Activated CD4-positive, CD25-positive, alpha-beta regulatory T cell treated with anti-CD3 and anti-CD28 coated beads, Interleukin-2, amount 50 U/mL, for 16 hours (primary cell): ENCODE results near the gene SIK1.
"Not testable (repeated sequence)": the region's sequence is repeated elsewhere in the genome, so short reads cannot be mapped to it uniquely, and the experiment has no call there.

Source experiments
- DNase-seq: peaks from one replicate; pipeline ENCODE4 v3.0.0-alpha.2; 2020; ENCODE audit warnings: low read depth, low spot score

SIK1 gene

DNA sequence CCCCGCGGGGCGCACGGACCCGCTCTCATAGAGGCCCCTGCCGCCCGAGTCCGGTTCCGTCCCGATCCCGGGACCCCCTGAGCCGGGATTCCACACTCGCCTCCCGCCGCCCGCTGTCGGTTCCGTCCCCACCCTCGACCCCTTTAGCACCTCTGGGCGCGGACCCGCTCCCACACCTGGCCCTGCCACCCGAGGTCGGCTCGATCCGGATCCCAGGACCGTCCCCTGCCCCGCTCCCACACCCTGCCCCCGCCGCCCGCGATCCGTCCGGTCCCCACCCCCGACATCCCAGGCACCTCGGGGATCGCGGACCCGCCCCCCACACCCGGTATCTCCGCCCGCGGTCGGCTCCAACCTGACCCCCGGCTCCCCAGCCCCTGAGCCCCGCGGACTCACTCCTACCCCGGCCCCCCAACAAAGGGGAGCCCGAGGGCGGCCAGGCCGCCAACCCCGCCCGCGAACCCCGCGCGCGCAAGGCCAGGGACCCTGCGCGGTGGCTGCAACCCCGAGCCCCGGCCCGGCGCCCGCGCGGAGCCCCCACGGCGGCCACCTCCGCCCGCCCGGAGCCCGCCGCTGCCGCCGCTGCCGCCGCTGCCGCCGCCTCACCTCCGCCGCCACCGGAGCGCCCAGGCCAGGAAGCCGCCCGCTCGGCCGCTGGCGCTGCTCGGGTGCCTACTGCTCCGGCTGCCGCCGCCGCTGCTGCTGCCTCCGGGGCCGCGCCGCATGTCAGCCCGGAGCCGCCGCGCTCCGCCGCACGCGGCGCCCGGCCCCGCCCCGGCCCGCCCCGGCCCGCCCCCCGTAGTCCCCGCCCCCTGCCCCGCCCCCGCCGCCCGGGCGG, at the start of gene SIK1:
Gene SIK1, minus strand, starts transcription at position 728 of the 838 bp plus-strand sequence. CDS start 953 bp downstream, outside the sequence.
- not testable (repeated sequence) for DNase-seq

DNA sequence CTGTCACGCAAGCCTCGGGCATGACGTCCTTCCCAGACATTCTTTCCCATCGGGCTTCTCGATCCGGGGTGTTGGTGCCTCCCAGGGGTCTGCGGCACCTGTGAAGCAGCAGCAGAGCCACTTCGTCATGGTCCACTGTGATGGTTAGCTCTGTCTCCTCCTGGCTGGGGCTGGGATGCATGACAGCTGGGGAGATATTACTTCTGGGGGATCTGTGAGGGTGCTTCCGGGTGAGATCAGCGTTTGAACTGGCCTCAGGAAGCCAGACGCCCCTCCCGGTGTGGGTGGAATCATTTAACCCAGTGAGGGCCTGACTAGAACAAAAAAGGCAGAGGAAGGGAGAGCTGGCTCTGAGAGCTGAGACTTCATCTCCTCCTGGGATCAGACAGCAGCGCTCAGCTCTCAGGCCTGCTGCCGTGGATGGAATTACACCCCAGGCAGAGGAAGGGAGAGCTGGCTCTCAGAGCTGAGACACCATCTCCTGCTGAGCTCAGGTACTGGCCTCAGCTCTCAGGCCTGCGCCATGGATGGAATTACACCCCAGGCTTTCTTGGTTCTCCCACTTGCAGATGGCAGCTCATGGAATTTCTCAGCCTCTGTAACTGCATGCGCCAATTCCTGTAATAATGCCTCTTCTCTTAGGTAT, 44.8 kb upstream of the SIK1 start:
- not testable (repeated sequence) for DNase-seq

DNA sequence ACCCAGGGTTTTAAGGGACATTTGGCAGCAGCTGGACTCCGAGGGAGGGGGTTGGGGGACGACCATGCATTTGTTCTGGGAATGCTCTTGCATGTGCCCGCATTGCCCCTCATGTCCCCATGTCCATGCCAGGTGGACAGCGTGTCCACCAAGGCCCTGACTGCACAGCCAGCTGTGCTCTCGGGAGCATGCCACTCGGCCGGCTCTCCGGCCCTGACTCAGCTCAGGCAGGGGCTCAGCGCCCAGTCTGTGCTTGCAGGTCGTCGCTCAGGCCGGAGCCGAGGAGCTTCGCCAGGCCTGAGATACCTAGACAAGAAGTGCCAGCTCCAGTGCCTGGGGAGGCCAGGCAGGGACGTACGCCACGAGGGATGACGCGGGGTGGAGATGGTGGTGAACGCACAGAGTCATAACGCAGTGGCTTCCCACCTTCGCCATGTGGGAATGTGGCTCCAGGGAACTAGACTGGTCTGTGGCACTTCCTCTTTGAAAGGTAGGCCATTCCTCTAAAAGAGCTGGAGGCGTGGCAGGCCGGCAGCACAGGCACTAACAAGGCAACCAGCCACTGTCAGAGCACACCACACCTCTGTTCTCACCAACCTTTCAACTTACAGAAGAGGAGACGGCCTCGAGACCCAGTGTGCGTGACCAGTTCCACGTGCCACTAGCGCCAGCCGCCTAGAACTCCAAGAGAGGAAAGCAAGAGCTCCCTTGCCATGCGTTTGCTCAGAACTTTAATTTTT, 43.0 kb upstream of the SIK1 start:
- not testable (repeated sequence) for DNase-seq

DNA sequence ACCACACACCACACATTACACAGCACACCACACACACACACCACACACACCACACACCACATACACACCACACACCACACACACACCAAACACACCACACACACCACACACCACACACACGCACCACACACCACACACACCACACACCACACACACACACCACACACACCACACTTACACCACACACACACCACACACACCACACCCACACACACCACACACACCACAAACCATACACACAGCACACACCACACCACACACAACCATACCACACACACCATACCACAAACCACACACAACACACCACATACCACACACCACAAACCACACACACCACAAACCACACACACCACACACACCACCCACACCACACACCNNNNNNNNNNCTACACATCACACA, 40.9 kb upstream of the SIK1 start:
- DNase-seq: no peak

DNA sequence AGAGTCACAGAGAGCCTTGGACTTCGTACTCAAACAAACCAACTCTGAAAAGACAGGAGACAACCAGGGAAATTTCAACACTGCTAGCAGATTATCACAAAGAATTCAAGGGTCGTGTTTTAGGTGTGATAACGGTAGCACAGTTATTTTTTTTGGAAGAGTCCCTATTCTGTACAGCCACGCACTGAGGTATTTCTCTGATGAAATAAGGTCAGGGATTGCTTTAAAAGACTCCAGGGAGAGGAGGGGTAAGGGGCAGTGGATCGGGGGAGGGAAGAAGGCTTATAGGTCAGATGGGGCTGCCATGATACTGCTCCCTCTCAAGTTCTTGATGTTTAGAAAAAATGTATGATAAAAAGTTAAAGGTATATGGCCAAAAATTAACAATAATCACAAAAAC, 38.2 kb upstream of the SIK1 start:
- DNase-seq: not testable (repeated sequence)

DNA sequence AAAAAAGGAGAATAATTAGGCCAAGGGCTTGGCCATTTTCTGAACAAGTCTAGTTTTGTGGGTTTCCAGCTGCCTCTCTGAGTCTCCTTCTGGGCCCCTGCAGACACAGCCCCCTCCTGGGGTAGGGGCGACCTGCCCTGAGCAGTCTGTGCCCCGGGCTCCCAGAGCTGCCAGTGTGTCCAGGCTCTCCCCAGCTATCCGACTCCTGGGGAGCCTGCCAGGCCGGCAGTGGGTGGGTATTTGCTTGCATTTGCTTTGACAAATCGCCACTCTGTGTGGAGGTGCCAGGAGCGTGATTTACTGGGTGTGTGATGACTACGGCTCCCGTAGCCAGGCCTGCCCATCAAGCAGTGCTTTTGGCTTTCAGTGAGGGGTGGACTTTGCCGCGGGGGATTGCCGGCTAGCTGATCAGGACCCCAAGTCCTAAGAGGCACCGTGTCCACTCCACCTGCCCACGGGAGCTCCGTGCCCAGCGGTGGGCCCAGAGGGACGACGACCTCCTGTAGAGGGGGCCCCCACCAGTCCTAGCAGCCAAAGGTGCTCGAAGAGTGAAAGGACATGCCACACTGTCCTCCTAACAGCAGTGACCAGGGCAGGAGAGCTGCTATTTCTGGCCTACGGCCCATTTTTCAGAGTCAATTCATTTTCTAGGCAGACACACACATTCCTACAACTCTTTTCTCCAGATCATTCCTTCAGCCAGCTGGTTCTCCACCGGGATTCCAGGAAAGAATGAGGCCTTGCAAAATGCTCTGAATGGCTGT, 36.7 kb upstream of the SIK1 start:
- DNase-seq: not testable (repeated sequence)

DNA sequence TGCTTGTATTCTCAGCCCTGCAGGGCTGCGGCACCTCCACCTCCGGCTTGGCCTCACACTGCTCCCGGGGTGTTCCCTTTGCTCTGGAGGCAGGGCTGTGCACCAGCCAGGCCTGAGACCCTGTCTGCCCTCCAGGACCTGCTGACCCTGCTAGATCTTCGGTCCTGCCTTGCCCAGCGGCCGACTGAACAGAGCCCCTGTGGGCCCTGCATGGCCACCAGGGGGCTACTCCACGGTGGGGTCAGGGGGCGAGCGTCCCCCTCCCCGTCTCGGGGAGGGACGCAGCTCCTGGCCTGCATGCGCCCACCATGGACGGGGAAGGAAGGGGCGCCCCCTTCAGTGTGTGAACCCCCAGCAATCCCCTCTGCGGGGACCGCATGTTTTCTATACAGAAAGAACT, 36.0 kb upstream of the SIK1 start:
- DNase-seq: not testable (repeated sequence)

DNA sequence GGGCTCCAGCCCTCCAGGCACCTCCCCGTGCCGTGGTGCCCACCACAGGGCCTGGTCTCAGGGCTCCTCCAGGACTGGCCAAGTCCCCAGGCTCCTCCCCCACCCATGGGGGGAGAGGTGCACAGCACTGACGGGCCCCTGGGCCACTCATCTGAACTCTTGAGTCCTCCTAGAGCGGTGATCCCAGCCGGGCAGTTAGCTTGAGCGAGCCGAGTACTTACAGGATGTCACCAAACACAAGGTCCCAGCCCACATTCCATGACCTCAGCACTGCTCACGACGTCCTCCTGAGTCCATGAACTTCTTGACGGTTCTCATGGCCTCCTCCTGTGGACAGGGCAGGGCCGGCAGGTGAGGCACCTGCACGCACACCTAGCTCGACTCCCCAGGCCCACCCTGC, 33.5 kb upstream of the SIK1 start:
- not testable (repeated sequence) for DNase-seq

DNA sequence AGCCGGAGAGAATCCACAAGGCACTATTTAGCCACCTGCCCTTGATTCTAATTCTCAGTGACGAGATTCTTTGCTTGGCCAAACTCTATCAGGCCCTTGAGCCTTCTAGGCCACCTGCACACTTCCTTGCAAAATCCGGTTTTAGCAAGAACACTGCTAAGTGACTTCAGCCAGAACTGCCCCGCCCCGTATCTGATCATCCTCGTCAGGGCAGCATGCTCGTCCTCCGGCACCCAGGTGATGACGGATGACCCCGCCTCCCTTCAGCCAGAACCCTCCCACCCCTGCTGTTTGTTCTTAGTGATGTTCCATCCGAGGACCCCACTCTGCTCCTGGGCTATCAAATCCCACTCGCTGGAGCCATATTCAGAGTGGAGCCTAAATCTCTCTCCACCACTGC, 32.1 kb upstream of the SIK1 start:
- DNase-seq: not testable (repeated sequence)

DNA sequence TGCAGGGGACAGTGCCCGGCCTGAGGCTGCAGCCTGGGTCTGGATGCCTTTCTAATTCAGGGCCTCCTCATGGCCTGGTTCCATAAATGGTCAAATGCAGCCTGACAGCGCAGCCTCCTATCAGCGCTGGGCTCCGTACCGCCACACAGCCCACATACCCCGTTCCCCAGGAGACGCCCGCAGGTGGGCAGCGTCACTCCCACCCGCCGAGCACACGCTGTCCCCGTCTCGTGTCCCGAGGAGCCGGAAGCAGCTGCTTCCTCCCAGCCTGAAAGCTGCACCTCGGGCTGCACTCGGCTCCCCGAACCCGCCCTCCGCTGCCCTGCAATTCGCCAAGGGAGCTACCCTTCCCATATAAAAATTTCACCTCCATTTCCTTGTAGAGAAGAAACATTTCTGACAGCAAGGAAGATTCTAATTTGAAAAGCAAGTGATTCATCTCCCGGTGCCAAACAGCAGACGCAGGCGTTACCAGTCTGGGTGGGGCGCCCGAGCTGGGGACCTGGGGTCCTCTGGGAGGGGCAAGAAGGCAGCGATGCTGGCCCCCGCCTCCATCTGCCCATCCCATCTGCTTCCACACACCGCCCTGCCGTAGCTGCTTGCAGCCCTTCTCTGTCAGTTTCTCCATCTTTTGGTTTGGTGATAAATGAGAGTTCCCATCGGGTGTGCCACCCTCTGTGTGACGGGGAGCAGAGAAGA, 29.8 kb upstream of the SIK1 start:
- not testable (repeated sequence) for DNase-seq

DNA sequence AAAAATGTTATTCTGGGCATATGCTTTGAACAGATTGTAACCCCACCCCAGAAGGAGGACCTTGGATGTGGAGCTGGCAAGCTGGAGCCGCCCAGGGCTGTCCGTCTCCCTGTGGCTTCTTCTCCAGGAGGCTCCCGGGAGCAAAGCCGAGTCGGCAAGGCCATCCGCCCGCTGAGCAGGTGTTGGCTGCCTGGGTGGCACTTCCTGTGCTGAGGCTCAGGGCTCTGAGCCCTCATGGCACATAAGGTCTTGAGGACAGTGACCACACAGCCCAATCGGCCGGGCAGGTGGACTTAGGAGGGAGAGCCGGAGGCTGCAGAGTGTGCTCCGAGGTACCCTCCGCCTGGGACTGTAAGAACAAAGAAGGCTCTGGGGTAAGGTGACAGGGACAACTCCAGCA, 28.8 kb upstream of the SIK1 start:
- not testable (repeated sequence) for DNase-seq

DNA sequence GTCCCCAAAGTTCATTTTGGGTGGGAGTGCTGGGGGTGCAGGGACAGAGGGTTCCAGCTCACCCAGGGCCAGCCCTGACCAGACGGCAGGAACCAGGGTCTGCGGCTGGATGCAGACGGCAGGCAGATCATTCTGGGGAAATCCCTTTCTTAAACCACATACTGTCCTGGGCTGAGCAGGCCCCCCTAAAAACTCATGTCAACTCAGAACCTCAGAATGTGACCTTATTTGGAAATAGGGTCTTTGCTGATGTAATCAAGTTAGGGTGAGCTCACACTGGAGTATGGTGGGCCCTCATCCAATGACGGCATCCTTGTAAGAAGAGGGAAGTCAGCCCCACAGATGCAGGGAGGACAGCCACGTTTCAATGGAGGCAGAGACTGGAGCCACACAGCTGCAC, 27.2 kb upstream of the SIK1 start:
- not testable (repeated sequence) for DNase-seq

DNA sequence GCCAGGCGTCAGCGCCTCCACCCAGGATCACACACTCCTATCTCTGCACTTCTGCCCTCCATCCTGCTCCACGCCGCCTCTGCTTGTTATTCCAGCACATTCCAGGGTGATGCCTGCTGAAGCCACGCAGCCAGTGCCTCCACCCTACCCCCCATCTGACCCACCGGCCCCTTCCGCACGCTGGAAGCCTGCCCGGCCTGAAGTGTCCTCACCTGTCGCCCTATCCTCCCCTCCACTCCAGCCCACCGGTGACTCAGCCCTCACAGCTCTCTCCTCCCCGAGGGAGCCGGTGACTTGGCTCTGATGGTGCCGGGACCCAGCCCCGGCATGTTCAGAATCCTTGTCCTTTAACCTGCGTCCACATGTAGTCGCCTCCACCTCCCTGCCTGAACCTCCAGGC, 24.9 kb upstream of the SIK1 start:
- DNase-seq: not testable (repeated sequence)

DNA sequence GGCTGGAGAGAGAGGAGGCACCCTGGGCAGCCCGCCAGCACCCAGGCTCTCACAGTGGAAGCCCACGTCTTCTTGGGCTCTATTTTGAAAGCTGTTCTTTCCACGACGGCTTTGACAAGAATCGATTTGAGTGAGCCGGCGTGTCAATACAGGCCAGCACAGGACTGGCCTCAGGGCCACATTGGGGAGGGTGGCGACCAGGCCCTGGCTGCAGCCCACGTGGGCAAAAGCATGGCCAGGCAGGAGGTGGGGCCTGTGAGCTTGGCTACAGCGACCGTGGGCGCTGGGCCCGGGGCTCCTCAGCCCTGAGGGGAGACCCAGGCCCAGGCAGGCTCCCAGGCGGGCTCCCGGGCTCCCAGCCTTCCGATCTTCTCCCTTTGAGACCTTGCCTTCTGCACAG, 23.4 kb upstream of the SIK1 start:
- not testable (repeated sequence) for DNase-seq

DNA sequence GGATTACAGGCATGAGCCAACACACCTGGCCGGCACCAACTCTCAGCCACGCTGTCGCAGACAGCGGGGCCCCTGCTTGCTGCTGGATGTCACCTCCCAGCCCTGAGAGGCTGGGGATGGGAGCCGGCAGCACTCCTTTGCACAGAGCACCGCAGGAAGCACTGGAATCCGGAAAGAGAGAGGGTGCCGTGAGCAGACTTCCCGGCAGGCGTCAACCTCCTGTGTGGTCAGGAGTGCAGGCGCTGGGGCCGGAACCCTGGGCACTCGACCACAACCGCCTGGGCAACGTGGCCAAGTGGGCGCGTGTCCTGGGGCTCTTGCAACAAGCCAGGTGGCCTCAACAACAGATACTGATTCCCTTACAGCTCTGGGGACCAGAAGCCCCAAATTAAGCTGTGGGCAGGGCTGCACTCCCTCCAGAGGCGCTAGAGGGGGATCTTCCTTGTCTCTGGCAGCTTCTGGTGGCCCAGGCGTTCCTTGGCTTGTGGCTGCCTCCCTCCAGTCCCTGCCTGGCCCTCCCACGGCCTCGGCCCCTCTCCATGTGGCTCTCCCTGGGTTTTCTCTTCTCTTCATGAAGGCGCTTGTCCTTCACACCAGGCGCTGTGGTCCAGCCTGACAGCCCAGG, 20.5 kb upstream of the SIK1 start:
- not testable (repeated sequence) for DNase-seq

DNA sequence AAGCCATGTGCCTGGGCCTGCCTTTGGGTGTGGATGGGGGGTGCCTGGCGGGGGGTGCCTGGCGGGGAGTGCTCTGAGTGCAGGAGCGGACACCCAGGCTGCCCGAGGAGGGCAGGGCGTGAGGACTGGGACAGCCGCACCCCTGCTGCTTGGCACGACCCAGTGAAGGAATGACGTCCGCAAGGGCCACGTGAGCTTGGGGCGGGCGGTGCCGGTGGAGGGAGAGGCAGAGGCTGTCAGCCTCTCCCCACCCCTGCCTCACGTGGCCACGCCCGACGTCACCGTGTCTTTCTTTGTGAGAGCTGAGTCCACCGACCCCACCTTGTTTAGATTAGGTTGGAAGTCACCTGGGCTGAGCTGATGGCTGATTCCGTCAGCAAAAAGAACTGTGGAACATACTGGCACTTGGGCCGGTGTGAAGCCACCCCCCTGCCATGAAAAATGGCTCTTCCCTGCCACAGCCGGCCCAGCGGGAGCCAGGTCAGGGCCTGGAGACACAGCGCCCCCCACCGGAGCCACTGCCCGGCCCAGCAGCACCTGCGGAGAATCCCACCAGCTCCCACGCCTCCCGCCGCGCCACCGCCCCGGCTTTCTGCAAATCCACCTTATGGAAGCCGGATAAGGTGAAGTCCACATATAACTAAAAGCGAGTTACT, 19.5 kb upstream of the SIK1 start:
- DNase-seq: not testable (repeated sequence)

DNA sequence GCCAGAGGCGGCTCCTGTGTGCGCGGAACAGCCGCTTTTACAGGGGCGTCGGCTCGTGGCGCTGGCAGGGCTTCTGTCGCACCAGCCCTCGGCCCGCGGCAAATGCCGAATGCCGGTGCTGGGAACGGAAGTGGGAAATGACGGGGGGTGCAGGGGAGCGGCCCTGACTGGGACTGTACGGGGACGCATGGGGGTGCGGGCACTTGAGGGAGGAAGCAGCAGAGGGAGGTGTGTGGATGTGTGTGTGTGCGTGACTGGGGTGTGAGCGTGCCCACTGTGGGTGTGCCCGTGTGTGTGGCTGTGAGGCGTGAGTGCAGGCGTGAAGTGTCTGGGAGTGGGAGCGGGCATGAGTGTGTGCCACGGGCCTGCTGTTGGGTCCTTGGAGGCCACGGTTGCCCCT, 17.6 kb upstream of the SIK1 start:
- DNase-seq: not testable (repeated sequence)

DNA sequence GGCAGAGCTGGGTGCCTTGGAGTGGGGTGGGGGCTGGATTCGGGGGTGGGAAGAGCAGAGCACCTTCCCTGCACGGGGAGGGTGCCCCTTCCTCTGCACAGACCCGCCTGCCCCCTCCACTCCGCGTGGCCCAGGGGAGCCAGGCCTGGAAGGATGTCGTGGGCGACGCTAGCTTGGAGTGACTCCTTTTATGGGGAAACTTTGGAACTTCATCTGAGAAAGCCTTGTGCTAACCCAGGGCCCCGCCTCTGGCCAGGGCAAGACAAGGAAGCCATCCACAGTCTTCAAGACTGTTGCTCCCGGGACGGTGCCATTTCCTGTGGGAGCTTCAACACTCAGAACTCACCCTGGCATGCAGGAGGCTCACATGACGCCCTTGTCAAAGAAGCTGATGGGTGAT, 15.6 kb upstream of the SIK1 start:
- DNase-seq: not testable (repeated sequence)

DNA sequence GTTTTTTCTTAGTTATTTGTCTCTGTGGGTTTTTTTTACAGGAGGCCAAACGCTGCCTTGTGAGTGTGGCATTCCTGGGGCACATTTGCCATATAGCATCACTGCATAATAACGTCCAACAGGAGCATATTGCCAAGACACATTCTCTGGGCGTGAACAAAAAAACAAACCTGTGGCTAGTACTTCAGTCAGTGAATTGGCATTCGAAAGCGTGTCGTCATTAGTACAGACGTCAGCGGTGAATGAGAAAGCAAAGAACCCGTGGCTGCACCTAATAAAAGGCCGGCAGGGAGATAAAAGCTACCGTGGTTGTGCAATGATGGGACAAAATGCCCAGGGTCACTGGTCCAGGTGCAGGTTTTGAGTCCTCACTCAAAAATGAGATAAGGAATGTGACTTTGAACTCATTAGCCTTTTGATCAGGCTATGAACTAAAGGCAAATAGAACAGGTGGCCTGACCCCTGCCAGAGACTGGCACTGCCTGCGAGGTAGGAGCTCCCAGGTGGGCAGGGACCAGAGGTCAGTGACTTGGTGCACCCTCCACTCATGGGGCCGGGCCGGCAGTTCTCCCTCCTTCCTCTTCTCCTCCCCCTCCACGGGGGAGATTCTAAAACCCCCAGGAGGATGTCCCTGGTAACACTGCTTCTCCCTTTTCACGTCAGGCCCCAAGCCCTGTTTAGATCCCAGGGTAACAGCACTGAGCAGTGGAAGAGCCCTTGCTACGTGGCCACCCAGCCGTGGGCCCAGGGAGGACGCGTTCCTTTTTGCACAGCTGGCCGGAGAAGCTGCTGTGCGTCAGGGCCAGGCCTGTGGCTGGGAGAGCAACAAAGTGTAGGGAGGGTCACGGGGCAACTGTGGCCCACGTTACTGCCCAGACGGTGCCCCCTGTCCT, 14.2 kb upstream of the SIK1 start:
- DNase-seq: not testable (repeated sequence)
